ENCODE results near the gene EYS.

EYS gene

GRCh38 chr6:63798378-63798777 lies 1908.6 kb downstream of the EYS start:
- TF ChIP-seq, protein P1, sequence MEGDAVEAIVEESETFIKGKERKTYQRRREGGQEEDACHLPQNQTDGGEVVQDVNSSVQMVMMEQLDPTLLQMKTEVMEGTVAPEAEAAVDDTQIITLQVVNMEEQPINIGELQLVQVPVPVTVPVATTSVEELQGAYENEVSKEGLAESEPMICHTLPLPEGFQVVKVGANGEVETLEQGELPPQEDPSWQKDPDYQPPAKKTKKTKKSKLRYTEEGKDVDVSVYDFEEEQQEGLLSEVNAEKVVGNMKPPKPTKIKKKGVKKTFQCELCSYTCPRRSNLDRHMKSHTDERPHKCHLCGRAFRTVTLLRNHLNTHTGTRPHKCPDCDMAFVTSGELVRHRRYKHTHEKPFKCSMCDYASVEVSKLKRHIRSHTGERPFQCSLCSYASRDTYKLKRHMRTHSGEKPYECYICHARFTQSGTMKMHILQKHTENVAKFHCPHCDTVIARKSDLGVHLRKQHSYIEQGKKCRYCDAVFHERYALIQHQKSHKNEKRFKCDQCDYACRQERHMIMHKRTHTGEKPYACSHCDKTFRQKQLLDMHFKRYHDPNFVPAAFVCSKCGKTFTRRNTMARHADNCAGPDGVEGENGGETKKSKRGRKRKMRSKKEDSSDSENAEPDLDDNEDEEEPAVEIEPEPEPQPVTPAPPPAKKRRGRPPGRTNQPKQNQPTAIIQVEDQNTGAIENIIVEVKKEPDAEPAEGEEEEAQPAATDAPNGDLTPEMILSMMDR (IDR thresholded peaks at IDR 0.05) = no peak
- no peak overlapping the region for H3K27ac ChIP-seq
- DNase-seq (ENCODE audit: low spot score) = no peak
- no peak overlapping the region for H3K4me3 ChIP-seq

- Histone ChIP-seq H3K27ac (no peak overlapping the region), H3K4me3 (no peak overlapping the region)
- TF ChIP-seq, protein P1 (IDR thresholded peaks at IDR 0.05) = no peak
- DNase-seq (ENCODE audit: low spot score) = no peak
Observed at GRCh38 chr6:63797721-63798120, 1909.3 kb downstream of the EYS start.

DNA sequence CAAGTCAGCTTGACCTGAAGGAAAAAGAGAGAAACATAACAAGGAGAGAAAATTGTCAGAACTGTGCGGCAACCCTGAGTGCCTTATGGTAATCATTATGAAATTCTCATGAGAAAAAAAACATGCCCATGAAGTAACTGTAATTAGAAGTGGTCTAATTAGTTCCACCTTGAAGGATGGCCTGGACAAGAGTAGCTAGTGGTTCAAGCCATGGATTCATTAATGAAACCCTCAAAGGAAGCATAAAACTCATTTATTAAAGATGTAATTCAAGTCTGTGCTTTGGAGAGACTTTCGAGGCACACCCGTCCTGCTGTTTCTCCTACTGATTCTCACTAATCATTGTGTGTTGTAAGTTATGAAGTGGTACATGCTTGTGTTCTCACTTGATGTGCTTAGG lies 1911.2 kb downstream of the EYS start:
- Histone ChIP-seq H3K27ac (no peak overlapping the region), H3K4me3 (no peak overlapping the region)
- no peak for DNase-seq (ENCODE audit: low spot score)
- TF ChIP-seq, protein P1 (IDR thresholded peaks at IDR 0.05) = no peak

- no peak overlapping the region for H3K27ac ChIP-seq
- no peak overlapping the region for H3K4me3 ChIP-seq
- DNase-seq (ENCODE audit: low spot score) = no peak
- TF ChIP-seq, protein P1 (IDR thresholded peaks at IDR 0.05) = no peak
Observed at GRCh38 chr6:63795006-63795405, 1912.0 kb downstream of the EYS start.

GRCh38 chr6:63793465-63794137 lies 1913.4 kb downstream of the EYS start:
- TF ChIP-seq, protein P1 (IDR thresholded peaks at IDR 0.05) = no peak
- DNase-seq (ENCODE audit: low spot score) = no peak
- Histone ChIP-seq H3K4me3 (no peak overlapping the region), H3K27ac (no peak overlapping the region)

GRCh38 chr6:63792736-63793464 lies 1914.1 kb downstream of the EYS start:
- DNase-seq (ENCODE audit: low spot score) = no peak
- H3K4me3 ChIP-seq = no peak overlapping the region
- TF ChIP-seq, protein P1 (IDR thresholded peaks at IDR 0.05) = no peak
- H3K27ac ChIP-seq = no peak overlapping the region

DNA sequence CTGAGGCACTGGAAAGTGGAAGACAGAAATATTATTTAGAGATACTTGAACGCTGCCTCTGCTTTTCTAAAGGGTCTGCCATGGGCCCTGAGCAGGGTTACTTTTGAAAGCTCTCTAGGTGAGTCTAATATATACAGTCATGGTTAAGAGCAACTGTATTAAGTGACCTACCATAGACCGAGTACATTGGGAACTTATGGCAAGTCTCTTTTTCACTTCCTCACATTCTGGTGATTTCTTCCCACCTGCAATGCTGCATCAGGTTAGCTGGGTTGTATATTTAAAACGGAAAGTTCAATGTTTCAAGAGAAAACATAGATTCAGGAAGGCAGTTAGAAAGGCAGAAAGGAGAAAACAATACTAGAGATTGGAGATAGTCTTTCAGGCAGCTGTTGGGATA lies 1916.7 kb downstream of the EYS start:
- TF ChIP-seq, protein P1 (IDR thresholded peaks at IDR 0.05) = no peak
- no peak for DNase-seq (ENCODE audit: low spot score)
- no peak overlapping the region for H3K27ac ChIP-seq

More for the DNA sequence above, 1916.7 kb downstream of the EYS start:
- no peak overlapping the region for H3K4me3 ChIP-seq
